Nucleus accumbens (tissue), 56 donors: ENCODE measurements around the gene HERC4.
A peak's percentile ranks its signal among the peaks of the same experiment; 100 is the strongest.
"Not testable (repeated sequence)": the region's sequence is repeated elsewhere in the genome, so short reads cannot be mapped to it uniquely, and the experiment has no call there.

Experiments
- DNase-seq, 56 donors: peaks; one replicate each; lab custom pipeline; 2025; lab: John Stamatoyannopoulos, UW

The HERC4 gene

DNA sequence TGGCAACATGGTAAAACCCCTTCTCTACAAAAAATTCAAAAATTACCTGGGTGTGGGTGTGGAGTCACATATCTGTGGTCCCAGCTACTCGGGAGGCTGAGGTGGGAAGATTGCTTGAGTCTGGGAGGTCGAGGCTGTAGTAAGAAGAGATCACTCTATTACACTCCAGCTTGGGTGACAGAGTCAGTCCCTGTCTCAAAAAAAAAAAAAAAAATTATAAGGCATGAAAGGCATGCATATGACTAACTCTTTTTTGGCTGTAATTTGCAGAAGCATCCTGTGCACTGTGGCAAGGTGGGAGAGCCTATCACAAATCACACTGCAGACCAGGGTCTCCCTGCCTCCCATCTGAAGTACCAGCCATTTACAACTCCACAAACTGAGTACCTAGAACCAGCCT is 20.1 kb upstream of the HERC4 start:
- no peak for DNase-seq

DNA sequence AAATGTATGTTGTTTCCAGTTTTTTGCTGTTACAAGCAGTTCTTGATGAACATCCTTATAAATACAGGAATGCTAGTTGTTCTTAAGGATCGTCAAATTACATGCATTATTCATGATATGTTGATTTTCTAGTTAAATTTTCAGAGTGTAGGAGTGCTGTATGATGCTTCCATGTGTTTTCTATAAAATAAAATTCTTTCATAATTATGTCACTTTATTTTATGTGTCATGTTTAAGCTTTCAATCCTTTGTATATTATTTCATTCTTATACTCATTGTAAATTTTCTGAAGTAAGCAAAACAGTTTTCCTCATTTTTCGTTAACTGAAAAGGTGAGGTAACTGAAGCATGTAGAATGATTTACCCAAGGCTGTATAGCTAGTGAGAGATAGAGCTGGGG is 17.4 kb upstream of the HERC4 start:
- no peak for DNase-seq

GRCh38 chr10:68090586-68090985 is 15.5 kb upstream of the HERC4 start:
- DNase-seq = no peak

DNA sequence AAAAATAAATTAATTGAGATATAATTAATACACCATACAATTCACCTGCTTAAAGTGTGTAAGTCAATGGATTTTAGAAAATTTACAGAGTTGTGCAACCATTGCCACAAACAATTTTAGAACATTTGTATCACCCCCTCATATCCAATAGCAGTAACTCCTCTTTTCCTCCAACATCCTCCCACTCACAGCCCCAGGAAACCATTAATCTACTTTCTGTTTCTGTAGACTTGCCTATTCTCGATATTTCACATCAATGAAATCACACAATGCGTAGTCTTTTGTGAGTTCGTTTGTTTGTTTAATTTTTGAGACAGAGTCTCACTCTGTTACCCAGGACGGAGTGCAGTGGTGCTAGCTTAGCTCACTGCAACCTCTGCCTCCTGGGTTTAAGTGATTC is 13.7 kb upstream of the HERC4 start:
- no peak for DNase-seq

DNA sequence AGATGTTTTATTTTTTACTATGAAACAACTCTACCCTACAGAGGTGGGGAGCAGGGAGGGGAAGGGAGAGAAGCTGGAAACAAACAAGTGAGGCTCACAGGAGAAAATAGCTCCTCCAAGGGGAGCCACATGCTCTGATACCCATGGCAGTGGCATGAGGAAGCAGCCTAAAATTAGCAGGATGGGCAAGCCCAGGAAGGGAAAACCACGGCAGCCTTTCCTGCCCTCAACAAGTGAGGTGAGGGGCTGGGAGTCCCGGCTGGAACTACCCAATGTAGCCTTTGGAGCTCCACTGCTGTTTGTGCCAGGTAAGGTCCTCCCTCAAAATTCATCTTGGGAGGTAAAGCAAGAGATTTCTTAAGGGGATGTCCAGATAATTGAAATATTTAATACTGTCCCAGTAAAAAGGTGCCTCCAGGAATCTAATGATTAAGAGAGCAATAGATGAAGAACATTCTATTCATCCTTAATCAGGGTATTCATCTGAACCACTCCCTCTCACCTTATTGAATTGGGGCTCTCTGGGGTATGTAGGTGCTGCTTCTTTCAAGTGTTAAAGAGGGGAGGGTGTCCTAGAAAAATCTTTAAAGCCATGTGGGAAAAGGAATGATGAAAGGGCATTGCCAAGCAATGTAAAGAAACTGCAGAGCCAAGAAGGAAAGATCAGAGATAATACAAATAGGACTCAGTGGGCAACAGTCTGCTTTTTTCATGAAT is 12.8 kb upstream of the HERC4 start:
- no peak for DNase-seq

- DNase-seq = no peak
Measured at GRCh38 chr10:68086910-68087684, 12.0 kb upstream of the HERC4 start.

DNA sequence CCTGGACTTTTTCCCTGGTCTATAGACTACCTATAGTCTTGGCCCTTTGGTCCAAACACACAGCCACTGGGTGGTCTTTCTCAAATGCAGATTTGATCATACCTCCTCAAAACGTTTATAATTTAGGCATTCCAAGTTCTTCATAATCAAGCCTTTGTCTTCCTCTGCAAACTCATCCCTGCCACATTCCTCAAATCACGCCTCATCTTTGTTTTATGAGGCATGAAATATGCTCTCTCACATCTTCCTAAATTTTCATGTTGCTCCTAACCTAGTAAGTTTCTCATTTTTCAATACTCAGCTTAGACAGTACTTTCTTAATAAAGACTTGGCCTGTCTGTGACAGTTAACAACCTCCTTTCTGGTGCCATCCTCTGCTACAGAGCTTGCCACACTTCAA is 10.9 kb upstream of the HERC4 start:
- no peak for DNase-seq

GRCh38 chr10:68084469-68084868 is 9.4 kb upstream of the HERC4 start:
- no peak for DNase-seq

- no peak for DNase-seq
Measured at GRCh38 chr10:68083953-68084352, 8.9 kb upstream of the HERC4 start.

GRCh38 chr10:68082872-68083271 is 7.8 kb upstream of the HERC4 start:
- no peak for DNase-seq

GRCh38 chr10:68081916-68082315 is 6.8 kb upstream of the HERC4 start:
- no peak for DNase-seq

DNA sequence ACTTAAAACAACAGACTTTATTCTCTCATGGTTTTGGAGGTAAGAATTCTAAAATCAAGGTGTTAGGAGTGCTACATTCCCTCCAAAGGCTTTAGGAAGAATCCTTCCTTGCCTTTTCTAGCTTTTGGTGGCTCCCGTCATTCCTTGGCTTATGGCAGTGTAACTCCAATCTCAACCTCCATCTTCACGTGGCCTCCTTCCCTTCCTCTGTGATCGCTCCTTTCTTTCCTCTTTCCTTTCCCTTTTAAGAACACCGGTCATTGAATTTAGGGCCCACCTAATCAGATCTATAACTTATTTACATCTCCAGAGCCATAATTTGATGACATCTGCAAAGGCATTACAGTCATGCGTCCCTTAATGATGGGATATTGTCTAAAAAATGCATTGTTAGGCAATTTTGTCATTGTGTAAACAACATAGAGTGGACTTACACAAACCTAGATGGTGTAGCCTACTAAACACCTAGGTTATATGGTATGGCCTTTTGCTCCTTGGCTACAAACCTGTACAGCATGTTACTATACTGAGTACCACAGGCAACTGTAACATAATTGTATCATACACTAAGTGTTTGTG is 5.9 kb upstream of the HERC4 start:
- DNase-seq = no peak

GRCh38 chr10:68079434-68079833 is 4.4 kb upstream of the HERC4 start:
- no peak for DNase-seq

- no peak for DNase-seq
Measured at GRCh38 chr10:68077026-68077425, 1.9 kb upstream of the HERC4 start.

- not testable (repeated sequence) for DNase-seq
Measured at GRCh38 chr10:68076081-68076480, 998 bp upstream of the HERC4 start.

GRCh38 chr10:68075550-68076004 is 494 bp upstream of the HERC4 start:
- no peak for DNase-seq

GRCh38 chr10:68074031-68074774 is 880 bp downstream of the HERC4 start:
- peak in 7 of 56 donors; percentile 45 to 67 (median 55) for DNase-seq

DNA sequence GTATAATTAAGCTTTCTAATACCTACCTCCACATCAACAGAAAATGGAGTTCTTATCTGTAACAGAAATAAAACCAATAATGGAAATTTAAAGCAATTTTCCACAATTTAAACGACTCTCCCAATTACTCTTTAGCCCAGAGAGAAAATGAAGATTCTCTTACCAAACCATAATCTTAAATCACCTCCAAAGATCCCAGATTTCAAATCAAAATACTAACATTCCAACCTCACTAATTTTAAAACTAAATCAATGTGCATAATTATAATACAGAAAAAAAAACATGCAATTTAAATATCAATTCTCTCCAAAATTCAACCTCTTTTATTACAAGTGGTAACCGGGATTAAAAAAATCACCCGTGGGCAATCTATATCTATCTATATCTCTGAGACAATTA is 1.5 kb downstream of the HERC4 start:
- no peak for DNase-seq

- DNase-seq = no peak
Measured at GRCh38 chr10:68067508-68067907, 7.6 kb downstream of the HERC4 start.

- no peak for DNase-seq
Measured at GRCh38 chr10:68067029-68067428, 8.1 kb downstream of the HERC4 start.

DNA sequence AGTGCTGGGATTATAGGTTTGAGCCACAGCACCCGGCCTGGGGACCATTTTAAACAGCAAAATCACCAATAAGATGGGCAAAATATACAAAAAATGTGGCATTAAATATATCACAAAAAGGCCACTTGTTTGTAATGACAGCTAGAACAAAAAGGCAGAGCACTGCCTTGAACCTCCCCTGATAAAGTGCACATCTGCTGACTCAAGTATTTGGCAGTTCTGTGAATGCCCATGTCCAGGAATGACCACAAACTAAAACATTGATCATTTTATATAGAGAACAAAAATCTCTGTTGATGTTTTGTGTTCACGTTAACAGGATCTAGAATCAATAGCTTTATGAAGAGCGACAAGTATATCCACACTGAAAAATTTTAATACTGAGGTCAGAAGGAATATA is 21.5 kb downstream of the HERC4 start:
- DNase-seq = no peak
